PC-3 (cell line): ENCODE measurements around the gene CD177. TPM values are rescaled to one million over a fixed set of nuclear protein-coding genes. Genes with fewer than 3 reads are reported as not detected.
"Not testable (repeated sequence)": the region's sequence is repeated elsewhere in the genome, so short reads cannot be mapped to it uniquely, and the experiment has no call there.

Experiments used
- ATAC-seq: fragments of 200-7000 bp; cut with Tn5 transposase; 2 replicates; pipeline ENCODE4 v1.9.1; 2020; ENCODE audit warnings: mild to moderate bottlenecking, moderate library complexity
- BruUV-seq: library from RNA; stranded (reverse); fragments of 400-500 nt; replicated peaks from 2 replicates; lab custom pipeline; 2021; lab: Mats Ljungman, UMichigan
- CTCF ChIA-PET: fragments of 300-600 bp; sonication (Branson Sonifier 250); formaldehyde crosslinking; loops from one replicate; lab custom pipeline; 2022; ENCODE audit warnings: antibody characterized with exemption; lab: Charles Lee
- POLR2A ChIA-PET: fragments of 300-600 bp; sonication (Branson Sonifier 250); formaldehyde crosslinking; loops from one replicate; lab custom pipeline; 2022; ENCODE audit warnings: antibody characterized with exemption; ENCODE audit not compliant: unreplicated experiment; lab: Charles Lee
- DNase-seq: peaks from one replicate; pipeline ENCODE4 v3.0.0-alpha.2; 2015
- H2AFZ ChIP-seq: fragments of 300-600 bp; sonication (generic); 2 replicates; pipeline ENCODE4 v1.6.0; 2016; ENCODE audit warnings: antibody characterized with exemption, low read length
- H3F3A ChIP-seq: fragments of 300-600 bp; sonication (generic); one replicate; pipeline ENCODE4 v1.6.0; 2017; ENCODE audit warnings: antibody characterized with exemption, low read length, control low read depth, mild to moderate bottlenecking; ENCODE audit not compliant: unreplicated experiment
- H3K27ac ChIP-seq: fragments of 300-600 bp; sonication (generic); 2 replicates; pipeline ENCODE4 v1.5.1; 2016; ENCODE audit warnings: mild to moderate bottlenecking, low read length
- H3K27me3 ChIP-seq: fragments of 300-600 bp; sonication (generic); 2 replicates; pipeline ENCODE4 v1.6.1; 2016; ENCODE audit warnings: low read length, mixed read lengths
- H3K36me3 ChIP-seq: fragments of 300-600 bp; sonication (generic); 2 replicates; pipeline ENCODE4 v1.6.1; 2016; ENCODE audit warnings: low read depth, mixed run types, low read length, mixed read lengths
- H3K4me1 ChIP-seq: fragments of 300-600 bp; sonication (generic); 2 replicates; pipeline ENCODE4 v1.5.1; 2016; ENCODE audit warnings: low read length; ENCODE audit not compliant: insufficient read depth
- H3K4me2 ChIP-seq: fragments of 300-600 bp; sonication (generic); 2 replicates; pipeline ENCODE4 v1.6.0; 2016; ENCODE audit warnings: low read length
- H3K4me3 ChIP-seq: fragments of 300-600 bp; sonication (generic); 2 replicates; pipeline ENCODE4 v1.5.1; 2016; ENCODE audit warnings: mild to moderate bottlenecking, low read length, mixed read lengths
- H3K79me2 ChIP-seq: fragments of 300-600 bp; sonication (generic); 2 replicates; pipeline ENCODE4 v1.6.1; 2017; ENCODE audit warnings: low read length, mixed read lengths
- H3K9ac ChIP-seq: fragments of 300-600 bp; sonication (generic); 2 replicates; pipeline ENCODE4 v1.6.0; 2016; ENCODE audit warnings: mild to moderate bottlenecking, low read length
- H3K9me2 ChIP-seq: fragments of 300-600 bp; sonication (generic); replicated peaks from 2 replicates; pipeline ENCODE4 v1.6.1; 2016; ENCODE audit warnings: mixed run types, low read length, mixed read lengths
- H3K9me3 ChIP-seq: fragments of 300-600 bp; sonication (generic); 2 replicates; pipeline ENCODE4 v1.6.1; 2016; ENCODE audit warnings: low read length, mixed read lengths
- H4K20me1 ChIP-seq: fragments of 300-600 bp; sonication (generic); 2 replicates; pipeline ENCODE4 v1.6.1; 2016; ENCODE audit warnings: low read length, mixed read lengths
- EZH2 ChIP-seq: fragments of 300-600 bp; sonication (generic); IDR thresholded peaks from one replicate; pipeline ENCODE4 v1.6.1; 2017; ENCODE audit warnings: antibody characterized with exemption, mild to moderate bottlenecking, low read length; ENCODE audit not compliant: unreplicated experiment
- EZH2phosphoT487 ChIP-seq: fragments of 300-600 bp; sonication (generic); IDR thresholded peaks from 2 replicates; pipeline ENCODE4 v1.6.1; 2018; ENCODE audit warnings: mild to moderate bottlenecking, antibody characterized with exemption, low read length, borderline replicate concordance
- intact Hi-C: fragments of 100-400 bp; cut with micrococcal nuclease; formaldehyde crosslinking; loops from 2 replicates; pipeline ENCODE4 v1.9.0; 2023
- total RNA-seq: library from RNA; depleted of rRNA; stranded (reverse); fragments of >200 nt; gene quantifications from 2 replicates; pipeline ENCODE4 v1.2.3, GENCODE V29; 2014
- TF ChIP-seq, protein P1 (sequence below): fragments of 300-600 bp; sonication (generic); conservative IDR thresholded peaks from 2 replicates; pipeline ENCODE4 v1.5.1; 2017; ENCODE audit warnings: antibody characterized with exemption, low read depth, mild to moderate bottlenecking, low read length

The CD177 gene
- total RNA-seq, 1 experiment from 2014 or later = 0.55 TPM

DNA sequence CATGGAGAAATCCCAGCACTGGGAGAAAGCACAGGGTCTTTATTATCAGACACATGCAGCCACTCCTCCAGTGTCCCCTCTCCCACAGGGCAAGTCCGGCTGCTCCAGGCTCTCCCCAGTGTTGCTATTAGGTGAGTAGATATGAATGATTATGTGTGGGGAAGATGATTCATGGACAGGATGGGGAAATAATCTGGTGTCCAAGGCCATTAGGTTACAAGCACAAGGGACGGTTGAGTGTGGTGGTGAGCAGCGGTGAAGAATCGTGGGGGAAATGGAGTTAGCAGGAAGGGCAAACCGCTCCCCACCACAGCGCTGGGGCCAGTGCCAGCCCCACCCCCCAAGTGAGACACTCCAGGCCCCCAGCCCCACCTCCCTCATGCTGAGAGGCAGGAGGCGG, 19.0 kb downstream of the CD177 start:
- Histone ChIP-seq H3K4me3 (no peak overlapping the region), H3K9ac (no peak overlapping the region), H3K4me1 (no peaks in the 10 kb centered on the region), H3K27ac (no peak overlapping the region), H3K36me3 (no peaks in the 10 kb centered on the region), H3F3A (no peaks in the 10 kb centered on the region), H3K79me2 (no peaks in the 10 kb centered on the region), H3K27me3 (no peaks in the 10 kb centered on the region), H3K9me3 (no peaks in the 10 kb centered on the region), H3K9me2 (no peaks in the 10 kb centered on the region), H4K20me1 (no peaks in the 10 kb centered on the region), H2AFZ (no peak overlapping the region), H3K4me2 (no peak overlapping the region)
- ChIA-PET CTCF (no interaction called here), POLR2A (no interaction called here)
- no peak for DNase-seq
- ATAC-seq = no peak
- BruUV-seq = no TSS peak
- TF ChIP-seq EZH2phosphoT487 = no peak
- TF ChIP-seq EZH2 = no peak
- TF ChIP-seq, protein P1, sequence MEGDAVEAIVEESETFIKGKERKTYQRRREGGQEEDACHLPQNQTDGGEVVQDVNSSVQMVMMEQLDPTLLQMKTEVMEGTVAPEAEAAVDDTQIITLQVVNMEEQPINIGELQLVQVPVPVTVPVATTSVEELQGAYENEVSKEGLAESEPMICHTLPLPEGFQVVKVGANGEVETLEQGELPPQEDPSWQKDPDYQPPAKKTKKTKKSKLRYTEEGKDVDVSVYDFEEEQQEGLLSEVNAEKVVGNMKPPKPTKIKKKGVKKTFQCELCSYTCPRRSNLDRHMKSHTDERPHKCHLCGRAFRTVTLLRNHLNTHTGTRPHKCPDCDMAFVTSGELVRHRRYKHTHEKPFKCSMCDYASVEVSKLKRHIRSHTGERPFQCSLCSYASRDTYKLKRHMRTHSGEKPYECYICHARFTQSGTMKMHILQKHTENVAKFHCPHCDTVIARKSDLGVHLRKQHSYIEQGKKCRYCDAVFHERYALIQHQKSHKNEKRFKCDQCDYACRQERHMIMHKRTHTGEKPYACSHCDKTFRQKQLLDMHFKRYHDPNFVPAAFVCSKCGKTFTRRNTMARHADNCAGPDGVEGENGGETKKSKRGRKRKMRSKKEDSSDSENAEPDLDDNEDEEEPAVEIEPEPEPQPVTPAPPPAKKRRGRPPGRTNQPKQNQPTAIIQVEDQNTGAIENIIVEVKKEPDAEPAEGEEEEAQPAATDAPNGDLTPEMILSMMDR = no peak
- intact Hi-C loops = no loop called here

DNA sequence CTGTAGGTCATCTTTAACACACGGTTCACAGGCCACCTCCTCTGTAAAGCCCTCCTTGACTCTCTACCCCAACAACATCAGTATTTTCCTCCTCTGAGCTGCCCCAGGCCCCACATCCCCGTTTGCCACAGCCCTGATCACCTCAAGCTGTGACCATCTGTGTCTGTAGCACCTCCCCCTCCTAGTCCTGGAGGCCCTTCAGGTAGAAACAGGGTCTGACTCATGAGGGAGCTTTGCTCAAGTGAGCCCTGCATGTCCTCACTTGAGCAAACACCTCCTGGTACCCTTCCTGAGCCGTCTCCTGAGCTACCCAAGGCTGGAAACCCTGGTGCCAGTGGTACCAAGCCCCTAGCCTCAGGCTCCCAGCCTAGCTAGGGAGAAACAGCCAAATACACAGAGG, 24.1 kb downstream of the CD177 start:
- not testable (repeated sequence) for BruUV-seq

DNA sequence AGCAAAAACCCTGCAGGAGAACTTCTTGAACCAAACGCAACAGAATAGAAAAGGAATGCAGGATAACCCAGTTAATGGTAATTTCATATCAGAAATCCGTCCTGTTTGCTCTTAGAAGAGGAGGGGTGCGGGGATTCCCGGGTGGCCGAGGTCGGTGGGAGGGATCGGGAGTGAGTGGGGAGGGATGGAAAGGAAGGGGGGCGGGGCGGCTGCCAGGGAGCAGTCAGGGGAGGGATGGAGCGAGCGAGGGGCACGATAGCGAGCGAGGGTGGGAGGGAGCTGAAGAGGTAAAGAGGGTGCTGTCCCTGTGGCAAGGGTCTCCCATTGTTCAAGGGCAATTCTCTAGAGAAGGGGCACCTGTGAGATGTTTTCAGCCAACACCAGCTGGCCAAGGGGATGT, 26.5 kb downstream of the CD177 start:
- POLR2A ChIA-PET = no interaction called here
- H4K20me1 ChIP-seq = no peaks in the 10 kb centered on the region
- no peaks in the 10 kb centered on the region for H3K9me2 ChIP-seq
- no TSS peak for BruUV-seq
- H3K4me2 ChIP-seq = no peak overlapping the region
- H3K27ac ChIP-seq = no peak overlapping the region
- CTCF ChIA-PET = no interaction called here
- TF ChIP-seq EZH2 (no peak), EZH2phosphoT487 (no peak)
- TF ChIP-seq, protein P1 = no peak
- no peaks in the 10 kb centered on the region for H3F3A ChIP-seq
- H3K36me3 ChIP-seq = no peaks in the 10 kb centered on the region
- no peaks in the 10 kb centered on the region for H3K9me3 ChIP-seq
- no peak overlapping the region for H3K4me3 ChIP-seq
- no peak overlapping the region for H3K9ac ChIP-seq
- DNase-seq = no peak
- no peaks in the 10 kb centered on the region for H3K27me3 ChIP-seq
- intact Hi-C loops = no loop called here
- H2AFZ ChIP-seq = no peak overlapping the region
- ATAC-seq = no peak
- H3K79me2 ChIP-seq = no peaks in the 10 kb centered on the region
- no peaks in the 10 kb centered on the region for H3K4me1 ChIP-seq

More for the DNA sequence above, 24.1 kb downstream of the CD177 start:
- intact Hi-C loops, H4K20me1 ChIP-seq, H3K4me3 ChIP-seq, H3K4me2 ChIP-seq, DNase-seq, H3K79me2 ChIP-seq, H3K9me2 ChIP-seq, H3K4me1 ChIP-seq, H3F3A ChIP-seq, H3K9ac ChIP-seq, POLR2A ChIA-PET, H3K36me3 ChIP-seq, CTCF ChIA-PET, H3K27me3 ChIP-seq, H2AFZ ChIP-seq, H3K27ac ChIP-seq, H3K9me3 ChIP-seq, ATAC-seq: not testable (repeated sequence)
